ENCODE data around the gene DOCK4.

DNA sequence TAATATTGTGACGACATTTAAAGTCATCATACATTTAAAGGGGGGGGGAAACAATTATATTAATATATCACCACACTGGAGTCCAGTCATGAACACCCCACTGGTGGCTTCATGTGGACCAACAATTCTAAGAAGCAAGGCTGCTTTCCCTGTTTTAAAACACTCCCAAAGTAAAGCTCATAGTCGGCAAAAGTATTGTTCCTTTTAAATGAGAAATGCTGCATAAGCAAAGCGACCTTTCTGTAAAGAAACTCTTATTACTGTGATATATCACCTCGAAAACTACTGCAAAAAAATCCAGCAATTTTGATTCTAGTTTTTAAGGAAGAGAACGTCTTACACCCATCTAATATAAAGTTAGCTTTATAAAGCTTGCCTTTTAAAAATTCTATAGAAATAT, 112.8 kb downstream of the DOCK4 start:
- TF ChIP-seq POLR2A (IDR thresholded peaks at IDR 0.05) (no peak), CTCF (IDR thresholded peaks at IDR 0.05) (no peak)

All from thyroid gland (tissue), 4 donors.